Neural progenitor cell (in vitro differentiated cells): Measurements from ENCODE around the gene AP3B2. TPM values are rescaled to one million over a fixed set of nuclear protein-coding genes. Genes with fewer than 3 reads are reported as not detected.

ENCODE experiments used
- DNase-seq: peaks from one replicate; pipeline ENCODE4 v3.0.0-alpha.2; 2016; ENCODE audit warnings: low spot score
- H2AFZ ChIP-seq: fragments of 200-600 bp; sonication (generic); replicated peaks from 2 replicates; pipeline ENCODE4 v1.6.1; 2016; ENCODE audit warnings: antibody characterized with exemption
- H3F3A ChIP-seq: fragments of 200-600 bp; sonication (generic); 2 replicates; pipeline ENCODE4 v1.6.1; 2016; ENCODE audit warnings: antibody characterized with exemption, low read depth
- H3K27ac ChIP-seq: fragments of 200-600 bp; sonication (generic); 2 replicates; pipeline ENCODE4 v1.5.1; 2016; ENCODE audit warnings: mild to moderate bottlenecking
- H3K27me3 ChIP-seq: fragments of 200-600 bp; sonication (generic); 2 replicates; pipeline ENCODE4 v1.6.1; 2016; ENCODE audit warnings: mild to moderate bottlenecking, moderate library complexity
- H3K36me3 ChIP-seq: fragments of 200-600 bp; sonication (generic); 2 replicates; pipeline ENCODE4 v1.5.1; 2016
- H3K4me1 ChIP-seq: fragments of 200-600 bp; sonication (generic); 2 replicates; pipeline ENCODE4 v1.6.1; 2016; ENCODE audit warnings: mixed run types
- H3K4me2 ChIP-seq: fragments of 200-600 bp; sonication (generic); 2 replicates; pipeline ENCODE4 v1.6.1; 2016
- H3K4me3 ChIP-seq: fragments of 200-600 bp; sonication (generic); 2 replicates; pipeline ENCODE4 v1.5.1; 2016
- H3K79me2 ChIP-seq: fragments of 200-600 bp; sonication (generic); 2 replicates; pipeline ENCODE4 v1.6.1; 2016; ENCODE audit warnings: low read depth
- H3K9ac ChIP-seq: fragments of 200-600 bp; sonication (generic); 2 replicates; pipeline ENCODE4 v1.6.1; 2016
- H3K9me3 ChIP-seq: fragments of 200-600 bp; sonication (generic); 2 replicates; pipeline ENCODE4 v1.5.1; 2016; ENCODE audit warnings: low read depth
- H4K20me1 ChIP-seq: fragments of 200-600 bp; sonication (generic); 2 replicates; pipeline ENCODE4 v1.6.1; 2016; ENCODE audit warnings: low read depth
- H3K27ac Mint-ChIP-seq: 3 replicates; pipeline ENCODE4 v1.8.0; 2021; ENCODE audit warnings: mixed read lengths
- H3K27me3 Mint-ChIP-seq: 2 replicates; pipeline ENCODE4 v1.8.0; 2022; ENCODE audit warnings: low read depth, mild to moderate bottlenecking, inconsistent platforms, moderate library complexity, mixed read lengths; ENCODE audit not compliant: insufficient read depth
- H3K36me3 Mint-ChIP-seq: 3 replicates; pipeline ENCODE4 v1.8.0; 2021; ENCODE audit warnings: mixed read lengths
- H3K4me1 Mint-ChIP-seq: 3 replicates; pipeline ENCODE4 v1.8.0; 2021; ENCODE audit warnings: mixed read lengths
- H3K4me3 Mint-ChIP-seq: 3 replicates; pipeline ENCODE4 v1.8.0; 2021; ENCODE audit warnings: mild to moderate bottlenecking, moderate library complexity, mixed read lengths
- H3K9me3 Mint-ChIP-seq: 3 replicates; pipeline ENCODE4 v1.8.0; 2020; ENCODE audit warnings: mixed read lengths
- EZH2 ChIP-seq: fragments of 200-600 bp; sonication (generic); IDR thresholded peaks from 2 replicates; pipeline ENCODE4 v1.6.1; 2017; ENCODE audit warnings: antibody characterized with exemption, mild to moderate bottlenecking, moderate library complexity
- EZH2phosphoT487 ChIP-seq: fragments of 200-600 bp; sonication (generic); IDR thresholded peaks from 2 replicates; pipeline ENCODE4 v1.6.1; 2017; ENCODE audit warnings: antibody characterized with exemption
- total RNA-seq: library from RNA; depleted of rRNA; stranded (reverse); fragments of >200 nt; gene quantifications from 2 replicates; pipeline ENCODE4 v1.2.3, GENCODE V29; 2015; ENCODE audit warnings: low replicate concordance
- TF ChIP-seq, protein P1 (sequence below): fragments of 200-600 bp; sonication (generic); IDR thresholded peaks from 2 replicates; pipeline ENCODE4 v1.5.1; 2017; ENCODE audit warnings: antibody characterized with exemption, mild to moderate bottlenecking

Gene AP3B2
- total RNA-seq, 1 donor from 2014 or later = 0.97 TPM

DNA sequence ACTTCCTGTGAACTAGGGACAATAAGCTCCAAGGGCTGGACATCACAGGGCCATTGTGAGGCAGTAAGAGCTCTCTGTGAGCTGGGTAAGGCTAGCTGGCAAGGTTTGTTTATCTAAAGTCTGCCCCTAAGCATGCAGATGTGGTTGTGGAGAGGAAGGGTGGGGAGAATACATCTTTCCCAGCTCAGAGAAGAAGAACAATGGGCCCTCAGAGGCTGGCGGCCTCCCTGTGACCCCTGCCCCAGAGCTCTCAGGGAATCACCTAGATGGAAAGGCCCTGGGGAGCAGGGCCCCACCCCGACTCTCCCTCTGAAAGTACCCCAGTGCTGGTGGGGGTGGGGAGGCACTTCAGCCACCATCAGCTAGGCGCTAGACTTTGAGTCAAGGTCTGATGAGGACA is 4.3 kb upstream of the AP3B2 start:
- peaks cover 23% of the 10 kb centered on the region for H3K27me3 ChIP-seq
- Mint-ChIP-seq H3K27me3 (peaks cover 5% of the 10 kb centered on the region), H3K36me3 (no peaks in the 10 kb centered on the region), H3K4me1 (peaks cover 7% of the 10 kb centered on the region), H3K4me3 (no peak overlapping the region), H3K9me3 (no peaks in the 10 kb centered on the region), H3K27ac (no peak overlapping the region)
- H3K27ac ChIP-seq = no peak overlapping the region
- no peaks in the 10 kb centered on the region for H3K36me3 ChIP-seq
- H3K4me3 ChIP-seq = no peak overlapping the region
- no peaks in the 10 kb centered on the region for H3K9me3 ChIP-seq
- H3K4me2 ChIP-seq = no peak overlapping the region
- peaks cover 6% of the 10 kb centered on the region for H3K4me1 ChIP-seq
- no peak for TF ChIP-seq EZH2
- TF ChIP-seq, protein P1, sequence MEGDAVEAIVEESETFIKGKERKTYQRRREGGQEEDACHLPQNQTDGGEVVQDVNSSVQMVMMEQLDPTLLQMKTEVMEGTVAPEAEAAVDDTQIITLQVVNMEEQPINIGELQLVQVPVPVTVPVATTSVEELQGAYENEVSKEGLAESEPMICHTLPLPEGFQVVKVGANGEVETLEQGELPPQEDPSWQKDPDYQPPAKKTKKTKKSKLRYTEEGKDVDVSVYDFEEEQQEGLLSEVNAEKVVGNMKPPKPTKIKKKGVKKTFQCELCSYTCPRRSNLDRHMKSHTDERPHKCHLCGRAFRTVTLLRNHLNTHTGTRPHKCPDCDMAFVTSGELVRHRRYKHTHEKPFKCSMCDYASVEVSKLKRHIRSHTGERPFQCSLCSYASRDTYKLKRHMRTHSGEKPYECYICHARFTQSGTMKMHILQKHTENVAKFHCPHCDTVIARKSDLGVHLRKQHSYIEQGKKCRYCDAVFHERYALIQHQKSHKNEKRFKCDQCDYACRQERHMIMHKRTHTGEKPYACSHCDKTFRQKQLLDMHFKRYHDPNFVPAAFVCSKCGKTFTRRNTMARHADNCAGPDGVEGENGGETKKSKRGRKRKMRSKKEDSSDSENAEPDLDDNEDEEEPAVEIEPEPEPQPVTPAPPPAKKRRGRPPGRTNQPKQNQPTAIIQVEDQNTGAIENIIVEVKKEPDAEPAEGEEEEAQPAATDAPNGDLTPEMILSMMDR = no peak
- no peak for TF ChIP-seq EZH2phosphoT487
- no peak overlapping the region for H2AFZ ChIP-seq
- H3K79me2 ChIP-seq = no peaks in the 10 kb centered on the region
- H4K20me1 ChIP-seq = peaks cover 6% of the 10 kb centered on the region
- H3K9ac ChIP-seq = no peak overlapping the region
- no peak for DNase-seq
- peaks cover 9% of the 10 kb centered on the region for H3F3A ChIP-seq

DNA sequence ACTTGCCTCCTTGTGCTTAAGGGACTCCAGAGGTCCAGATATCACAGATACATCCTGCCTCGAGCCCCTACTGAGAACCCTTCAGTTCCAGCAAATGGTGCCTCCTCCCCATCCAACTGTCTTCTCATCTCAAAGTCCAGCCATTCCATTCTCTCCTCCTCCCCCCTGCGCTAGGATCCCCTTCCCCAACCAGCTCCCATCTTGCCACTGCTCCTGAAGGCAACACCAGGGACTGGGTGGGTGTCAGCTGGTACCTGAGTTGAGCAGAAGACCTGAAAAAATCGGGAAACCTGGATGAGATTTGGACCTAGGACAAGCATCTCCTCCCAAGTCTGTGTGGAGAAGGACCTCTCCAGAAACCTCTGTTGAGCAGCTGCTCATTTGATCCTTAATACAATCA is 2.4 kb upstream of the AP3B2 start:
- no peak overlapping the region for H2AFZ ChIP-seq
- H3K4me2 ChIP-seq = no peak overlapping the region
- H4K20me1 ChIP-seq = peaks cover 6% of the 10 kb centered on the region
- Mint-ChIP-seq H3K4me1 (peaks cover 7% of the 10 kb centered on the region), H3K9me3 (no peaks in the 10 kb centered on the region), H3K36me3 (no peaks in the 10 kb centered on the region), H3K4me3 (peak overlapping the region; percentile 3), H3K27ac (no peak overlapping the region), H3K27me3 (peaks cover 5% of the 10 kb centered on the region)
- H3K9me3 ChIP-seq = no peaks in the 10 kb centered on the region
- H3K9ac ChIP-seq = no peak overlapping the region
- DNase-seq = no peak
- no peak for TF ChIP-seq EZH2phosphoT487
- TF ChIP-seq, protein P1 = no peak
- TF ChIP-seq EZH2 = no peak
- no peak overlapping the region for H3K4me3 ChIP-seq
- H3K27me3 ChIP-seq = peaks cover 33% of the 10 kb centered on the region
- H3K79me2 ChIP-seq = no peaks in the 10 kb centered on the region
- no peaks in the 10 kb centered on the region for H3K36me3 ChIP-seq
- no peak overlapping the region for H3K27ac ChIP-seq
- H3F3A ChIP-seq = peaks cover 9% of the 10 kb centered on the region
- H3K4me1 ChIP-seq = peaks cover 6% of the 10 kb centered on the region

DNA sequence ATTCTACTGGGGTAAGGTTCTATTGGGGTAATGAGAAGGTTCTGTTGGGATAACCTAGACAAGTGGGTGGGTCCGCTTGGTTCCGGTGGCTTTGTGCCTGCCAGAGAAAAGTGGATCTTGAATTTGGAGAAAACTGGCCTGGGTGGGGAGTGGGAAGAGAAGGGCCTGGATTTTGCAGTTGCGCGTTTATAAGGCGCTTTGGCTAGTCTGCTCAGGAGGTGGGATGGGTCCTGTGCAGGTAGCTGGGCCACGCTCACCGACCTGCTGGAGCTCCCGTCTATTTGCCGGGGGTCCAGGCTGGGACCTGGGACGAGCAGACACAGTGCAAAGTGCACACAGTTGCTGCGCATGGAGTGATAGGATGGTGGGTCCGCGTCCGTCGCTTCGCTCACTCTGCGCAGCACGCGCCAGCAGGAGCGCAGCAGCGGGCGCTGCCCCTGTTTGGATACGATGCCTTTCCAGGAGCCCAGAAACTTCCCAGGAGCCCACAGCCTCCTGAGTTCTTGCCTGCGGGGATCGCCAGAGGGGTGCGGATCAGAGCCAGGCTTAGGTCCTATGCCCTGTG is 1.3 kb upstream of the AP3B2 start:
- peaks cover 33% of the 10 kb centered on the region for H3K27me3 ChIP-seq
- peaks cover 6% of the 10 kb centered on the region for H4K20me1 ChIP-seq
- no peak overlapping the region for H3K9ac ChIP-seq
- H3K27ac ChIP-seq = no peak overlapping the region
- no peak overlapping the region for H3K4me3 ChIP-seq
- TF ChIP-seq, protein P1 = no peak
- no peak for TF ChIP-seq EZH2phosphoT487
- TF ChIP-seq EZH2 = no peak
- H3K4me1 Mint-ChIP-seq = peaks cover 4% of the 10 kb centered on the region
- peaks cover 5% of the 10 kb centered on the region for H3K27me3 Mint-ChIP-seq
- no peaks in the 10 kb centered on the region for H3K9me3 Mint-ChIP-seq
- H3K79me2 ChIP-seq = no peaks in the 10 kb centered on the region
- peaks cover 6% of the 10 kb centered on the region for H3K4me1 ChIP-seq
- DNase-seq = no peak
- H3K36me3 Mint-ChIP-seq = no peaks in the 10 kb centered on the region
- H3K27ac Mint-ChIP-seq = no peak overlapping the region
- H3F3A ChIP-seq = peaks cover 9% of the 10 kb centered on the region
- H3K4me2 ChIP-seq = no peak overlapping the region
- peak overlapping the region; percentile 82 for H3K4me3 Mint-ChIP-seq
- H3K36me3 ChIP-seq = no peaks in the 10 kb centered on the region
- H2AFZ ChIP-seq = no peak overlapping the region
- no peaks in the 10 kb centered on the region for H3K9me3 ChIP-seq
